Adrenal gland (tissue), 12 donors: ENCODE measurements around the gene NOX4. TPM values are rescaled to one million over a fixed set of nuclear protein-coding genes. Genes with fewer than 3 reads are reported as not detected.

Source experiments
- DNase-seq, 7 donors: peaks; one replicate each; pipeline ENCODE4 v3.0.0-alpha.2; 2019 to 2020
- H3K27ac ChIP-seq, 5 donors: fragments of 200-600 bp; sonication (generic) in 4 of 5; 1 replicate in 3 of 5; 2 replicates in 2 of 5; pipeline versions ENCODE4 v1.5.1 to v1.8.0; 2016 to 2020; ENCODE audit warnings: mild to moderate bottlenecking in 1 of 5
- H3K27me3 ChIP-seq: fragments of 200-600 bp; 2 replicates; pipeline ENCODE4 v1.8.0; 2021
- H3K36me3 ChIP-seq, 2 donors: fragments of 200-600 bp; replicated peaks in 1 of 2; 1 replicate in 1 of 2; 2 replicates in 1 of 2; pipeline versions ENCODE4 v1.5.1 to v1.8.0; 2018 to 2022
- H3K4me1 ChIP-seq, 2 donors: fragments of 200-600 bp; replicated peaks in 1 of 2; 1 replicate in 1 of 2; 2 replicates in 1 of 2; pipeline versions ENCODE4 v1.5.1 to v1.8.0; 2018 to 2021
- H3K4me3 ChIP-seq, 4 donors: fragments of 200-600 bp; sonication (generic) in 3 of 4; one replicate each; pipeline ENCODE4 v1.5.1; 2016 to 2018
- H3K9me3 ChIP-seq, 3 donors: fragments of 200-600 bp; sonication (generic) in 1 of 3; replicated peaks in 1 of 3; 1 replicate in 2 of 3; 2 replicates in 1 of 3; pipeline versions ENCODE4 v1.5.1 to v1.8.0; 2016 to 2021
- CTCF ChIP-seq, 6 experiments: fragments of 450-650 bp in 4 of 6; fragments of 200-600 bp in 2 of 6; sonication (generic) in 1 of 6; IDR thresholded peaks; 1 replicate in 5 of 6; 2 replicates in 1 of 6; pipeline versions ENCODE4 v1.5.1 to v1.8.0; 2016 to 2021; ENCODE audit warnings: antibody characterized with exemption in 6 of 6, mild to moderate bottlenecking in 2 of 6, moderate library complexity in 1 of 6
- POLR2A ChIP-seq, 2 donors: fragments of 450-650 bp; IDR thresholded peaks; one replicate each; pipeline ENCODE4 v1.6.1; 2017; ENCODE audit warnings: antibody characterized with exemption in 2 of 2, mild to moderate bottlenecking in 2 of 2, moderate library complexity in 1 of 2
- WGBS, 4 donors: extraction: QIAGEN DNeasy Blood & Tissue Kit in 2 of 4; methylation state at CpG; one replicate each; pipeline versions ENCODE4 v1.1.5 to v1.1.7; 2013 to 2017; 5-methylcytosine and 5-hydroxymethylcytosine counted together
- intact Hi-C, 2 donors: fragments of 100-400 bp; cut with DNase I; formaldehyde crosslinking; loops; one replicate each; pipeline versions ENCODE4 v1.14.1 to v1.15.0; 2022 to 2023
- polyA plus RNA-seq, 3 donors: library from polyadenylated mRNA; stranded (reverse); fragments of 200-250 nt in 2 of 3; fragments of 350-450 nt in 1 of 3; fragmentation: Illumina TruSeq in 1 of 3; extraction: RNeasy Lipid Tissue Mini Kit (QIAGEN cat#74804) in 1 of 3; gene quantifications; one replicate each; pipeline ENCODE4 v1.2.3, GENCODE V29; 2013 to 2014
- total RNA-seq, 9 donors: library from RNA; depleted of rRNA in 4 of 9; stranded (reverse); fragments of >200 nt in 4 of 9; fragments of 120-200 nt in 1 of 9; fragmentation: NEBNext Ultra II Directional in 1 of 9; extraction: Animal tissue kit (Norgen Biotek cat#: 25700) in 1 of 9; gene quantifications; one replicate each; pipeline versions ENCODE4 v1.1.0 to v1.2.4, GENCODE V29; 2013 to 2023
- donor health status: healthy with polysubstance abuse.
- donor health status: Bipolar disorder and iron deficiency.
- donor health status: DM: yes; HTN: yes; CAD: no.
- donor health status: DM: no; HTN: no; CAD: no.
- donor health status: DM: no; HTN: no; CAD: no.
- donor health status: DM: yes; HTN: yes; CAD: no.

The NOX4 gene
- total and polyA plus RNA-seq, 12 donors: 0.14 to 8.8 (median 0.81) TPM; not detected in 1

GRCh38 chr11:89279176-89279575 lies 212.0 kb downstream of the NOX4 start:
- no peak for DNase-seq
- Histone ChIP-seq H3K9me3 (no peaks in the 10 kb centered on the region), H3K27me3 (no peaks in the 10 kb centered on the region), H3K4me1 (no peaks in the 10 kb centered on the region), H3K36me3 (no peaks in the 10 kb centered on the region), H3K27ac (no peak overlapping the region), H3K4me3 (no peak overlapping the region)
- WGBS, 4 donors: 46 to 74% (median 66%) methylated on average over 1 of the region's 1 CpG
- TF ChIP-seq CTCF (IDR thresholded peaks at IDR 0.05): no peak
- no peak for TF ChIP-seq POLR2A (IDR thresholded peaks at IDR 0.05)
- intact Hi-C loops: no loop called here

DNA sequence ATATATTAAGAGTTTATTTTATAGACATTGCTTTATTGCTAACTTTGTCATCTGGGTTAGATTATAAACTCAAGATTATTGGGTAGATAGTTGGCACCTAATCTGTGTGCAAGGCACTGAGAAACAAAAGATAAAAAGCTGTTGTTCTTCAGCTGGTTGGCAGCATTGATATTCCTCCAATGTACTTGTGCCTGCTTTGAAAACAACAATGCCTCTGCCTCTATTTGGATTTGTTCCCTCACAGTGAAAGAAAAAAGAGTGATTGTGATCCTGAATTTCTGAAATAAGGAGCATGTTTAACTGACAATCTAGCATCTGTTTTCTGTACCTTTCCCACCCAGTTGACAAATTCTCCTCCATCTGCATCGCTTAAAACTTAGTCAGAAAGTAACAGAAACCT lies 215.2 kb downstream of the NOX4 start:
- Histone ChIP-seq H3K27ac (no peak overlapping the region), H3K4me1 (no peaks in the 10 kb centered on the region), H3K27me3 (no peaks in the 10 kb centered on the region), H3K9me3 (no peaks in the 10 kb centered on the region), H3K36me3 (no peaks in the 10 kb centered on the region), H3K4me3 (no peak overlapping the region)
- intact Hi-C loops: no loop called here
- no peak for DNase-seq
- 56 to 79% (median 67%) methylated on average over 1 of the region's 1 CpG for WGBS, 4 donors
- TF ChIP-seq POLR2A (IDR thresholded peaks at IDR 0.05): no peak
- no peak for TF ChIP-seq CTCF (IDR thresholded peaks at IDR 0.05)

Other genes with a start within 250 kb of the NOX4 start
- gene TRIM77, start 218.9 kb upstream of the NOX4 start, total RNA-seq: not detected
- not detected for gene TRIM77, start 218.9 kb upstream of the NOX4 start, polyA plus RNA-seq